NCI-H748 (cell line): ENCODE data around the gene HMGB1.

ENCODE experiments used
- DNase-seq: peaks from one replicate; lab custom pipeline; 2025; ENCODE audit not compliant: unreplicated experiment; lab: John Stamatoyannopoulos, UW

HMGB1 gene

GRCh38 chr13:30465593-30466357, at the start of gene HMGB1:
TSS of gene HMGB1 (minus strand) at chr13:30465936. CDS start at chr13:30463680, 2,256 bp downstream.
- DNase-seq: peak; percentile 100

- DNase-seq: no peak
Measured at GRCh38 chr13:30510811-30511371, 45.2 kb upstream of the HMGB1 start.

GRCh38 chr13:30510091-30510490, 44.4 kb upstream of the HMGB1 start:
- no peak for DNase-seq

- no peak for DNase-seq
Measured at GRCh38 chr13:30509254-30510050, 43.7 kb upstream of the HMGB1 start.

- no peak for DNase-seq
Measured at GRCh38 chr13:30504081-30504480, 38.3 kb upstream of the HMGB1 start.

GRCh38 chr13:30502237-30502636, 36.5 kb upstream of the HMGB1 start:
- no peak for DNase-seq

GRCh38 chr13:30499338-30499737, 33.6 kb upstream of the HMGB1 start:
- DNase-seq: no peak

- DNase-seq: no peak
Measured at GRCh38 chr13:30496147-30496546, 30.4 kb upstream of the HMGB1 start.

GRCh38 chr13:30495746-30496145, 30.0 kb upstream of the HMGB1 start:
- no peak for DNase-seq

GRCh38 chr13:30493658-30494381, 28.1 kb upstream of the HMGB1 start:
- DNase-seq: peak; percentile 73

GRCh38 chr13:30487075-30487470, 21.3 kb upstream of the HMGB1 start:
- no peak for DNase-seq

- DNase-seq: no peak
Measured at GRCh38 chr13:30486230-30487074, 20.7 kb upstream of the HMGB1 start.

- DNase-seq: no peak
Measured at GRCh38 chr13:30481241-30481760, 15.6 kb upstream of the HMGB1 start.

GRCh38 chr13:30480292-30480950, 14.7 kb upstream of the HMGB1 start:
- no peak for DNase-seq

- DNase-seq: no peak
Measured at GRCh38 chr13:30479883-30480219, 14.1 kb upstream of the HMGB1 start.

GRCh38 chr13:30479154-30479882, 13.6 kb upstream of the HMGB1 start:
- no peak for DNase-seq

GRCh38 chr13:30477346-30478195, 11.8 kb upstream of the HMGB1 start:
- no peak for DNase-seq

GRCh38 chr13:30473675-30474074, 7.9 kb upstream of the HMGB1 start:
- DNase-seq: no peak
